HG02840 (cell line): Measurements from ENCODE around the gene MRPL3.

Experiments used
- ATAC-seq: cut with Tn5 transposase; IDR thresholded peaks from one replicate; pipeline ENCODE4 v1.9.1; 2021; ENCODE audit warnings: mild to moderate bottlenecking, moderate library complexity, moderate number of reproducible peaks; ENCODE audit not compliant: unreplicated experiment, low FRiP score

MRPL3 gene

DNA sequence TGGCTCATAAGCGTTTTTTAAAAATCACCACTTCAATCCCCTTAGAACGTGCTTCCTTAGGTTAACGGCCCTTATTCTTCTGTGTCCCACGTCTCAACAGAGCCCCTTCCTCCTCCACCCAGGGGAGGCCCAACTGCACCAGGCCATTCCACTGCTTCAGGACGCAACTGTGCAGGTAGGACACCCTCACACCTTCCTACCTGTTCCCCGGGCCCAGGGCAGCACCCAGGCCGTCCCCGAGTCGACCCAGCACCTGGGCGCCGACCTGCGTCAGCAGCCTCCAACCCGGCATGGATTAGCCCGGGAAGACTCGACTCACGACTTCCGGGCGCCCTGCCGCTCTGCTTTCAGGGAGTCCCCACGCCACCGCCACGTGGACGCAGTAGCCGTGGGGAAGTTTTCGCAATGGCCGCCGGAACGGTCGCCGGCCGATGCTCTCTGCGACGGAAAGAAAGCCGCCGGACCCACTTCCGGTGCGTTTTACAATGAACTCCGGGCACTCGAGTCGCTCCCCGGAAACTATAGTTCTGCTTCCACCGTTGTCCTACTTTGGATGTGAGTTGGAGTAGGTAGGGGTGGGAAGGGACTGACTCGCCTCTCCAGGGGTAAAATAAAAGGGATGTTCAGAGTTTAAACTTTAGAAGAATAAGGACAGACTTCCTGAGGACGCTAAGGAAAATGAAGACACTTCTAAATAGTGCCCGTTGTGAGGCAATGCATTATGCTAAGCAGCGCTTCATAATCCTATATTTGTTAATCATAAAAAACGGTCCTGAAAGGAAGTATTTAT, at the start of gene MRPL3:
Gene MRPL3 (minus strand): TSS at position 442 of the 790 bp plus-strand sequence. CDS start 150 bp downstream, at position 292.
- peak; percentile 94 for ATAC-seq

DNA sequence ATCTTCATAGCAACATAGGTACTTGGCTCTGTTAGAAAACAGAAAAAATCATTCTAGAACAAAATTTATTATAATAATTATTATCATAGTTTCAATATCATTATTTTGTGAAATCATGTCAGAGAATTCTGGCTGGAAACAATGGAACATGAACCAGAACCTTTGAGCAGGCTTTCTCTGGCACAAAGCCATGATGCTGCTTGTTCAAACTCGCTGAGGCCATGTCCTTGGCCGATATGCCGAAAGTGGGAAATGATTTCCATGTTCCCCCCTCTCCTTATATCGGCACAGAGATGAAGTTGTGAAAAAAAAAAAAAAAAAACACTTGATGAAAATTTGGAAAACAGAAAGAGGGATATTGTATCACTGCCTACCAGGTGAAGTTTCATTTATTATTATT, 49.0 kb upstream of the MRPL3 start:
- ATAC-seq, result no peak

DNA sequence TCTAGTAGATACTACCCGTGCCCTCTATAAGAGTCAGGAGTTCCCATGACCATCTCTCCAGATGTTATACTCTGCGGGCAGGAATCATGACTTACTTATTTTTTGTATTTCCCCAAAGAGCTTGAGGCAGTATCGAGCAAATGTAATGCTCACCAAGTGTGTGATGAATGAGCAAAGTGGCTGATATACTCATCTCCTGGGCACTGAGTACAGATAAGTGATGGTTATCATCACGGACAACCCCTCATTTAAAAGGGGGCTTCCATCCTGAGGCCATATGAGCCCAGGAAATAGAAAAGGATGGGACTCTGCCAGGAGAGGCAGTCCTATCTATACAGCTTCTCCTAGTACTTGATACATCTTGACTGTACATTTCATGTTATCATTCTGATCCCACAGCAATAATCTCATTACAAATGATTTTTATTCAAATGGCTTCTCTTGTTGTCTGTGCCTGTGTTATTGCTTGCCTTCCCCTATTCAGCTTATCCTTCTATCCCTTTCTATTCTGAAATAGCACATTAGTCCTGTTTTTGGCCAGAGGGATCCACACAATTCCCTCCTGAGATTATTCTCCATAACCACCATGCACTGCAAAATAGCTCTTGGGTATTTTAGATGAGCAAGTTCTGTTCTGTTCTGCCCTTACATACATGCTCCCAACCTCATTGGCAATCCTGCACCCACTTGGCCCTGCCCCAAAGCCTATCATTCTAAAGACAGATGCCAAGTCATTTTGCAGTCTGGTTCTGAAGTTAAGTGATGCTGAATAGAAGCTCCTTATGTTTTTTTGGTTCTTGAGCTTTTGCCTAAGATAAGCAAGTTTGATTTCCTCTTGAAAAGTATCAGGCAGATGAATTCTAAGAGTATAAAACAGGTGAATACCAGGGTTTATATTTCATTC, 48.0 kb upstream of the MRPL3 start:
- ATAC-seq, result no peak

DNA sequence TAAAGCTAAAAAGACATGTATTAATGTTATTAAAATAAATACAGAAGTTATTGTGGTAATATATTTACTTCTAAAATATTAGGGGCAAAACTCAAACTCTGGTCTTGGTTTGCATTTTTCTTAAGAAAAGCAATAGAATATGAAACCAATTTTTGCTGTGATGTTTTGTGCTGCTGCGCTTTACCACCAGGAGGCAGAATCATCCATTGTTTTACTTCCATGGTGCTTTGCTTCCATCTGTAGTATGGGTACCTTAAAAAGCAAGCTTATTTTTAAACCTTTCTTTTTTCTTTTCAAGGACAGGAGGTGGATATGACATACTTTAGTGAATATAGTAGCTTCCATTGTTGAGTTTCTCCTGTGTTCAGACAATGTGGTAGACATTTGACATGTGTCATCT, 46.6 kb upstream of the MRPL3 start:
- no peak for ATAC-seq

DNA sequence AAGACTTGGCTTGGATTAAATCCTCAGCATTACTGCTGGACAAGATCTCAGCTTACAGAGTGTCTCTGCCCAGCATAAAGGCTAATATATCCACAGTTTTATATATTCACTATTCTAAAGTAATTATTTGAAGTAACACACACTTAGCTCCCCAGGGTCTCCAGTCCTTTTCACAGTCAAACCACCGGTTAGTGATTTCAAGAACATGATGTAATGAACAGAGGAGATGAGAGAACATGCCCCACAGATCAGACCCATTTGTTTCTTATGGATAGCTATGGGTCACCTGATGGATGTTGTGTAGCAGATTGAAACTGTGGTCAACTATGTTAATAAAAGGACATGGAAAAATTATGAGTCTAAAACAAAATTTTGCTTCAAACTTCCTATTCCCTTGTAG, 44.8 kb upstream of the MRPL3 start:
- no peak for ATAC-seq

DNA sequence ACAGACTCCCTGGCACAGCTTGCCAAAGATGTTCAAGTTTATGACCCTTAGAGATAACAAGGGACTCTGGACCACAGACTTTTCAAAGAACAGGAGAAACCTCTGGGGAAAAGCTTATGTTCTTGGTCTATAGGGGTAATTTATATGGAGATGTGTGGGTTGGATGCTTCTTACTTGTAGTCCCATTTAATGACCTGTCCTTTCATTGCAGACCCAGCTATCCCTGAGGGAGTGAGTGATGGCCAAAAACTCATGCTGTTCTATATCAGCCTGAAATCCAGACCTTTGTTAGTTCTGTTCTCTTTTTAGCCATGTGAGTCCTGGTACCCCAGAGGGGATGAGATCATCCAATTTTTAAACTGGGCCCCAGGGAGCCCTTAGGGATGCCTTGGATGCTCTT, 43.7 kb upstream of the MRPL3 start:
- ATAC-seq, result no peak

DNA sequence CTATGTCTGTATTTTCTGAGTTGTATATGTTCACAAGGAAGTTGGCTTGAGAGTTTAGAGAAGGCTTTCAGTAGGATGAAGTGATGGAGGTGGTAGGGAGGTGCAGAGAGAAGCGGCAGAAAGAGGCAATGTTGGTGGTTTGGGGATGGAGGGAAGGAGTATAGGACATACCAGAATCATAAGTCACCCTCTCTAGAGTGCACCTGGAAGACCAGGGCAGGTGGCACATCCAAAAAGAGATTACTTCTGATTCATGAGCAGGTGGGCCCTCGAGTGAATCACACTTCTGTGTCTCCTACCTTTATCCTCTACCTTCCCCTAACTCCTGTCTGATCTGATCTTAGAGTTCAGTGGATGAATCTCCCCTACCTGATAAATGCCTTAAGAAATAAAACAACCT, 41.8 kb upstream of the MRPL3 start:
- ATAC-seq, result no peak

DNA sequence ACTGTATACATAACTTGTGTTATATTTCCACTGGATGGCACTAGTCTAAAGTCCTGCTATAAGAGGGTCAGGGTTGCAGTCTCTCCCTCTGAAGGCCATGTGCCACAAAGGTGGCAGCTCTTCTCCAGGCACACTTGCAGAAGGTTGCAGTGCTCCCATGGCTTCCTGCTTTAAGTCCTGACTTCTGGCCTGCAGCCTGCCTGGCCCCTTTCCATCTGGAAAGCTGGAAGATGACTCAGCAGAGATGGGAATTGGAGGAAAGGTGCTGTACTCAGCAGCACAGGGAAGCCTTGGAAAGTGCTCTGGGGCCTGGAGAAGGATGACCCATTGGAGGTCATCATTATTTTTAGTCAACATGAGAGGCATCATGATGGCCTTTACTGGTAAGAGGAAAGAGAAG, 40.9 kb upstream of the MRPL3 start:
- no peak for ATAC-seq

DNA sequence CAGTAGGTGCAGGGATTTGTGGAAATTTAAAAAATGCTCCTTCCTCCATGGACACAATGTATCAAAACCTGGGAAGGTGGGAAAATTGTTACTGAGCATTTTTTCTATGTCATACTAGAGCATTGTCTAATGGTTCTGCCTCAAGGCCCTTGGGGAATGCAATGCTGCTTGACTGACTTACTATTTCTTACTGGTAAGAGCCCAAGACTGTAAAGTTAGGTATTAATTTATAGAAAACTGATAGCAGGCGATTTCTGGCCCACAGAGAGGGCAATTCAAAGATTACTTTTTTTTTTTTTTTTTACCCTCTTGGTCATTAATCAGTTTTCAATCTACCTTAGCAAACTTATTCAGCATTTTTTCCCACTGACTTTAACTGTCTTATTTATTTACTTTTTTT, 38.5 kb upstream of the MRPL3 start:
- no peak for ATAC-seq

DNA sequence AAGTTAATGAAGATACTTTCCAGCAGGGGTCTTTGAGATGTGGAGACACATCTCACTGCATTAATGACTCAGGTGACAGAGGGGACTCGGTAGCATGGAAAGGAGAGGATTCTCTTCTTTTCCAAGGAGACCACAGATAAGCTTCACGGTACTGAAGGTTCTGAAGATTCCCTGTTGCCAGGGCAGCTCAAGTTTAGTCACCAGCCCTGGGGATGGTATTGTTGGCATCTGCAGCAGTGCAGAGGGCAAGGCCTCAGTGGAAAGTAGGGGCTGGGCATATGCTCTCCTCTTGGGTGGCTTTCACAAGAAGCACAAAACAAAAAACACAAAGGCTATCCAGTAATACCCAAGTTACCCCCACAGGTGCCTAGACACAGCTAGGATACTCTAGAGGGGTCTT, 38.0 kb upstream of the MRPL3 start:
- ATAC-seq, result no peak

DNA sequence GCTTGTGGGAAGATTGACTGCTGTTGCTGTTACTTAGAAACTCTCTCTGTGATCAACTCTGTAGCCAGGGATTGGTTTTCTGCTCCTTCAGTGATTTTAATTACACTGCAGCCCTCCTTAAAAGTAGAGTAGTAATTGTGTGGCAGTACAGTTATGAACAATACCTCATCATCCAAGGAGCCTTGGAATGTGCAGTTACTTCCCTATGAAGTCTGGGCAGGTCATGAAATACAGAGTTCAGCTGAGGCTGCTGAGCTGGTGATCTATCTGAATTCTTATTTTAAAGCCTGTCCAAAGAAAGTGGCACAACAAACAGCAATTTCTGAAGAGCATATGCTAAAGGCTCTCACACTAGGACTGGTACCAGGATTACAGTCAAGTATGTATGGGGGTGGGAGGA, 37.4 kb upstream of the MRPL3 start:
- no peak for ATAC-seq

DNA sequence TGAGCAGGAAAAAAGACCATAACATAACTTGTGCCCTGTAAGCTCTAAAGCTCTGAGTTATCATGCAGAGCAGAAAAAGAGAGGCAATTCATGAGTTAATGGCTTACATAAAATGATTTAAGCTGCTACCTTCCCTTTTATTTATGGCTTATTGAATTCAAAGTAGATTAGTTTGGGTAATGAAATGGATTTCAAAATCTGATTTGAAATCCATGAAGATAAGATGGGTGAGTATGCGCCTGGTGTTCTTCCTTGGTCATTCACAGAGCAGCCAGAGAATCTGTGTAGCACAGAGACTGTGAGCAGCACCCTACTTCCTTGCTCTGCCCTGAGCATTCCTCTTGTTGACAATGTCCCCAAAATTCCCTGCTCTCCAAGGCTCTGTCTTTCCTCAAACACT, 36.2 kb upstream of the MRPL3 start:
- no peak for ATAC-seq

DNA sequence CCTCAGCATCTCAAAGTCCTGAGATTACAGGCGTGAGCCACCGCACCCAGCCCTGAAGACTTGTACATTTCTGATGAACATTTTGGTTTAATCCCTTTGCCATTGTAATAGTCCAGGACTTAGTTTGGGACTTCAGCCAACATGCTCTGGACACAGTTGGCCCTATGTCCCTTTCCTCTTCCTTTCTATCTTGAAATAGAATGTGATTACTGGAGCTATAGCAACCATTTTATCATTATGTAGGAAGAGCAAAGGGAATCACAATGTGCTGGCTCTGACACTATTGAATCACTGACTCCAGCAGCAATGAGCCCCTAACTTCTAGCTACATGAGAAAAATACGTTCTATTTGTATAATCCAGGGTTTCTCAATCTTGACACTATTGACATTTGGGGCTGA, 34.8 kb upstream of the MRPL3 start:
- no peak for ATAC-seq

DNA sequence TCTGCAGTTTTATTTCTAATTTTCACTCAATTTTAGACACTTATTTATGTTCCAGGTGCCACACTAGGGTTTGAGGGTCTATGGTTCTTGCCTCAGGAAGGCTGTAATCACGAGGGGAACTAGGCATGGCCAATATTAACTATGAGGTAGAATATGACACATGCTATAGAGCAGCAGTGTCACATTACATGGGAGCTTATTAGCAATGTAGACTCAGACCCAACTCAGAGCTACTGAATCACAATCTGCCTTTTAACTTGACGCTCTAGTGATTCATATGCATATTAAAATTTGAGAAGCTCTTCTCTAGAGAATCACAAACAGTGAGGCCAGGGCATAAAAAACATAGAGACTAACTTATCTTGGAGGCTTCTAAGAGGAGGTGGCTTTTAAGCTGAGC, 32.8 kb upstream of the MRPL3 start:
- ATAC-seq, result no peak

DNA sequence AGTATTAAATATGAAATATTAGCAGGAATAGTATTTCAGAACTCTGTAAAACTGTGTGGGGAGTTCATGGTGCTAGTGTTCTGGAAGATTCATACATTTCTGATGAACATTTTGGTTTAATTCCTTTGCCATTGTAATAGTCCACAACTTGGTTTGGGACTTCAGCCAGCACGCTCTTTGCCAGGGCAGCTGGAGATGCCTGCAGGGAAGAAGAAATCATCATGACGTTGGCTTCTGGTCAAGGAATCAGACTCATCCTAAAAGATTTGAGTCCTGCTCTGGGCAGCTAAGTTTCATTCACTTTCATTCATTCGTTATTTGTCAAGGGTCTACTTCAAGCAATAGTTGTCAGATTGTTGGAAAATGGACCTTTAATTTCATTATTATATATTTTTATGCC, 32.4 kb upstream of the MRPL3 start:
- ATAC-seq, result no peak

DNA sequence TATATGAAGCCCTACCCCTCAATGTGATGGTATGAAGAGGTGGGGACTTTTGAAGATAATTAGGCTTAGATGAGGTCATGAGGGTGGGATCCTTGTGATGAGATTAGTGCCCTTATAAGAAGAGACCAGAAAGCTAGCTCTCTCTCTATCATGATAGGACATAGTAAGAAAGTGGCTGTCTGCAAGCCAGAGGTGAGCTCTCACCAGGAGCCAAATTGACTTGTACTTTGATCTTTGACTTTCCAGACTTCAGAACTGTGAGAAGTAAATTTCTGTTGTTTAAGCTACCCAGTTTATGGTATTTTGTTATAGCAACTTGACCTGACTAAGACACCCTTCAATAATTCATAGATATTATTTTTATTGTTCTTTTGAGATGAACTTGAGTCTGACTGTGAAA, 29.9 kb upstream of the MRPL3 start:
- ATAC-seq, result no peak

DNA sequence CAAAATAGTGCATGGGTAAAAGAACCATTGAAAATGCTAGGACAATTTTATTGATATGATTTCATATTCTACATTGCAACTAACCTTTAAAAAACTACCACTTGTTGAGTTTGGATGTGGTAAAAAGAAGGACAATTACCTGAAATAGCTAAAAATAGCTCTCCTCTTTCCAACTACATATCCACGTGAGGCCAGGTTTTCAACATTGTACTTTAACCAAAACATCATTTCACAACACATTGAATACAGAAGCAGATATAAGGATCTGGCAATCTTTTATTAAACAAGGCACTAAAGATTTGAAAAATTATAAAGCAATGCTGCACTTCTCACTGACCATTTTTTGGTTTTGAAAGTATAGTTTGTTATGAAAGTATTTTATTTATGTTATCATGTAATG, 28.1 kb upstream of the MRPL3 start:
- no peak for ATAC-seq

DNA sequence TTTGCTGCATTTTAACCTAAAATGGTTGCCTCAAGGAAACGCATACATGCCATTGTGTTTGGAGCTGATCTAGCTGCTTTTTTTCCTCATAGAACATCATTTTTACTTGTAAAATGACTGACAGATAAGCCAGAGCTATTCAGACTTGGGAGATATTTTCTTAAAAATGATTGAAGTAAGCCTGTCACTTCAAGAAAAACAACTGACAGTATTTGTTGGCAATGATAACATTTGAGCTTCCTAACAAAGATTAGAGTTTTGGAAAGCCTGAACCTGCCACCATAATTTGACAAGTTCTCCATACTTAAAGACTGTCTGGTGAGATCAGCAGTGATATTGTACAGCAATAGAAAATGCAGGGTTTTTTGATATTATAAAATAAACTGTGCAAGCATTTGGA, 27.6 kb upstream of the MRPL3 start:
- no peak for ATAC-seq

DNA sequence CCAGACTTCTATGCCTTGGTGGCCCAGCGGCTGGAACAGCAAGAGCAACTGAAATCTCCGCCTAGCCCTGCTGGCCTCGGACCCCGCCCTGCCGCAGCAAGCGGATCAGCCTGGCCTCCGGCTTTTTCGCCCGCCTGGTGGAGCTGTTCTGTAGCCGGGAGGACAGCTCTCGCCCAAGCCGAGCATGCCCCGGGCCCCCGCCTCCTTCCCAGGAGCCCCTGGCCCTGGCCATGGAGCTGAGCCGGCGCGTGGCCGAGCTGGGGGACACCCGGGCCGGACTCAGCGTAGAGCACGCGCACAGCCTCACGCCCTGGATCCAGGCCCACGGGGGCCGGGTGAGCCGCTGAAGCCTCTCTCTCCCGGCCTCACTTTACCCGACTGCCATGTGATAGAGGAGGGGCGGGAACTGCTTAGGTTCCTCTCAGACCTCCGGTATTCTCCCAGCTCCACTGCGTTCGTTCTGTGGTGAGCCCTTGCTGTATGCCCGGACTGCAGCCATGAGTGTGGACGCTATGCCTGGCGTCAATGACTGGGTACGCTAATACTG, 24.1 kb upstream of the MRPL3 start:
- no peak for ATAC-seq

DNA sequence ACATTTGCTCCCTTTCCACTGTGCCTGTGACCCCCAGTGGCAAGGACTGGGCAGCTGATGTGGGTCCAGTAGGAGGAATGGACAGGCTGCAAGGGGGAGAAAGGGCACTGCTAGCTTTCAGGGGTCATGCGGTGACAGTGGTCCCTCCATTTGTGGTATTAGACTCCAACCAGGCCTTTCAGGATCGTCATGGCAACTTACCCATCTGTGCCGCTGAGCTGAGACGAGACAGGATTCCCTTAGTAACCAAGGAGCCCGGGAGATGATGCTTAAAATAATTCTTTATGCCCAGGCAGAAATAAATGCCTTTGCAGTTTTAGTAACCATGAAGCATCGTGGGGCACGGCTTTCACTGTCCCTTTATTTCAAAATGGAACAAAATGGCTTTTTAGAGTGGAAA, 15.9 kb upstream of the MRPL3 start:
- no peak for ATAC-seq

DNA sequence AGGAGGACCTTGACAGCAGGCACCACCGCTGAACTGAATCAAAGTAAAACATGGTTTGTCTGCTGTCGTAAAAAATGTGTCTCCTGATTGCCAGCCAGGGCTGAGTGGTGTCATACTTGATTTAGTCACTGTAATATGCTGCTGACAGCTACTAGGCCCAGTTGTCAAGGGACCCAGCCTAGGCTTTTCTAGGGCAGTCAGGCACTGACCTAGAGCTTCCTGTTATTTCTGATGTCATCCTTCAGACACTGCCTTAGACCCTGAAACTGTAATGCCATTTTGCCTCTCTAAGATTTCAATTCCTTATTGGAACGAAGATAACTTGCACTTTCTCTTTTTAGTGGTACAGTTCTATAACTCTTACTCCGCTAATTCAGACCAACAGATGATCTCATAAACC, 2.6 kb upstream of the MRPL3 start:
- ATAC-seq, result no peak

DNA sequence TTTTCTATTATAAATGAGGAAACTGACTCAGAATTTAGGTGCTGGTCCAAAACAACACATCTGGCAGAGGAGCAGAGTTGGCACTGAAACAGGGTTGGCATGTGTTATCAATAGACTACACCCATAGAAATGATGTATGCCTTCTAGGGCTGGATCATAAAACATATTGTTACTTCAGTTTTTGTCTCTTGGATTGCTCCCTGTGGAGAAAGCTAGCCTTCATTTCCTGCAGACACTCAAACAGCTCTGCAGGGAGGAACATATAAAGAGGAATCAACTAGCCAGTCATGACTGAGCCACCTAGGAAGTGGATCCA, 507 bp upstream of the MRPL3 start:
- no peak for ATAC-seq
